HG02623 (cell line): ENCODE data around the gene CXXC1.
"Not testable (repeated sequence)": the region's sequence is repeated elsewhere in the genome, so short reads cannot be mapped to it uniquely, and the experiment has no call there.

Experiments
- ATAC-seq: cut with Tn5 transposase; IDR thresholded peaks from one replicate; pipeline ENCODE4 v1.9.1; 2021; ENCODE audit warnings: moderate library complexity; ENCODE audit not compliant: unreplicated experiment

CXXC1 gene

DNA sequence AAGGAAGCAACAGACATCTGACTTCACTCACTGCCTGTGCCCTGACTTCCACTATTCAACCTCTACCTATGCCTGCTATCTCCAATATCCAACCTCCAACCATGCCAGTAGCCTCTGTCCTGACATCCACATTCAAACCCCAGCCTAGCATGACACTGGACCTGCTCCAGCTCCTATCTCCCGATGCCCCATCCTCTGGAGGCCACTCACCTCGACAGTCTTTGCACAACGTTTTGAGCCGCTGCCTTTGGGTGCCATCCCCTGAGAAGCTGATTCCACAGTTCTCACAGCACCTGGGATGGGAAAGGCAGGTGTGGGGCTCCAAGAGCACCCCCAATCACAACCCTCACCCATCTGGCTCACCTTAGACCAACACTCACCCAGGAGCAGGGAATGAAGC, 11.0 kb downstream of the CXXC1 start:
- ATAC-seq: no peak

DNA sequence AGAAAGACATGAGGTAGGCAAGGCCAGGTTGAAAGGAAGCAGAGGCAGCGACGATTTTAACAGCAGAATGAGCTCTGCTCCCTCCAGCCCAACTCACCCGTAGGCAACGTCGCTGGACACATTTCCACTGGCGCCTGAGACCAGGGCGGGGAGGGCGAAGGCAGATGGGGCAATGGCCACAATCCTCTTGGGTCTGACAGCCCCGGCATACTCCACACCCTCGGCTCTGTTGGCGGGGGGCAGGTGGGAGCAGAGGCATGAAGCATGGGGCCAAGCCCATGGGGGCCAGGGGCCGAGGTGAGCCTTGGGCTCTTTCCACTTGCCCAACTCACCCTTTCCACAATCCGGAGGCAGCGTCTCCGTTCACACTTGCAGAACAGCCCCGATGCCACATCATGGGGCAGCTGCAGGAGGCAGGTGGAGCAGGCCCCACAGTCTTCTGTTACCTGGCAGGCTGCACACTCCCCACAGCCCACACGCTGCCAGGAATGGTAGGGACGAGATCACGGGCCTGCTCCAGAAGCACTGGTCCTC, 11.9 kb downstream of the CXXC1 start:
- no peak for ATAC-seq

DNA sequence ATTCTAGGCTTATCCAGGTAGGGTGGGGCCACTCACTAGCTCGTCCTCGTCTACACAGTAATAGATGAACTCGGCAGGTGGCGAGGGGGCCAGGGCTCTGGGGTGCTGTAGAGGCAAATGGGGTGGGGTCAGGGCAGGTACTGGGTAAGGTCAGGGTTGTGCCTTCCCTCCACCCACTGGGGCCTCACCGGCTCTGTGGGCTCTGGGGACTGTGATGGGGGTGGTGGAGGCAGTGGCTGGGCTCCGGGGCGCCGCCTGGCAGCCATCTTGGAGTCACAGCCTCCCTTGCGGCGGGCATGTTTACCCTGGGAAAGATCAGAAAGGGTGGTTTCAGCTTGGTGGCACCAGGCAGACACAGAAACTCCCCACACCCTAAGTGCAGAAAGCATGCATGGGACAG, 12.6 kb downstream of the CXXC1 start:
- no peak for ATAC-seq

DNA sequence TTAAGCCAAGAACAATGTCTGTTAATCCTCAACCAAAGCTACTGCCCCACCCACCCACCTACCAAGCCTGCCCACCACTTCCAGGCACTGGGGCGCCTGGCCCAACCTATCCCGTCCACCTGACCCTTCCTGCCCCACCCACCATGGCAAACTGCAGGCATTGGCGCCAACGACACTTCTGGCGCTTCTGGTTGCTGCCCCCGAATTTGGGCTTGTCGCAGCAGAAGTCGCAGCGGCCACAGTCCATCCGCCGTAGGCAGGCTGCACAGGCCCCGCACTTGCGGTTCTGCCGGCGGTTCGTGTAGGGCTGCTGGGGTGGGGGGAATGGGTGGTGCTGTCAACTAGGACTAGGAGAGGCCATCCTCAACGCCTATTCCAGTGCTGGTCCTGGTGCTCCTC, 13.4 kb downstream of the CXXC1 start:
- no peak for ATAC-seq

DNA sequence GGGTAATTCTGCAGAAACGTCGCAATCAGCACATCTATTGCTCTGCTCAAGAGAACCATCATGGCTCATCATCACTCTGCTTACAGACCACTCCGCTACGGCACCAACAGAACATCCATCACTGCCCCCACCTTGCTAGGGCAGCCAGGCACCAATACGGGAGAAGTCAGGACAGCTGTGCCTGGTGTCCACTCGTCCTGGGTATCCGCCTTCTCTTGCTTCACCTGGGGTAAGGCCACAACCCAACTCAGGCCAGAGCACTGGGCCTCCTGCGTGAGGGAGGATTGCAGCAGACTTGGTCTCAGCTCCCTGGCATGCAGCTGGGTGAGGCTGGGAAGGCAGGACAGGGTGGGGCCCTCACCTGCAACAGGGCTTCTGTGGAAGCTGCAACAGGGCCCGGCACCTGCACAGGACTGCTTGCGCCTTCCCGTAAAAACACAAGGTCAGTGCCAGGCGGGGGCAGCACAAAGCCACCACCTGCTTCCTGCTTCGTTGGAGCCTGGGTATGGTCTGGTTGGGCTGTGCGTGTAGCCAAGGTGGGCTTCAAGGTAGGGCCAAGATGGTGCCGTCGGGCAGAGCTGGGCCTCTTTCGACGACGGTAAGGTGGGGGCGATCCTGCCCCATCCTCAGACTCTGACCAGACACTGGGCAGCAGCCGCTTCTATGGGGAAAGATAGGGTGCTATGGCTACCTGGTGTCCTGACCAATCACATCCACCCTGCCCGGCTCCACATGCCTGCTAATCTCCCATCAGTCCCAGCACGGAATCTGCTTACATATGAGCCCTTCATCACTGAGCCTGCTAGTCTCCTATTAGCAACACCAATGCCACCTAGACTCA, 14.1 kb downstream of the CXXC1 start:
- no peak for ATAC-seq

DNA sequence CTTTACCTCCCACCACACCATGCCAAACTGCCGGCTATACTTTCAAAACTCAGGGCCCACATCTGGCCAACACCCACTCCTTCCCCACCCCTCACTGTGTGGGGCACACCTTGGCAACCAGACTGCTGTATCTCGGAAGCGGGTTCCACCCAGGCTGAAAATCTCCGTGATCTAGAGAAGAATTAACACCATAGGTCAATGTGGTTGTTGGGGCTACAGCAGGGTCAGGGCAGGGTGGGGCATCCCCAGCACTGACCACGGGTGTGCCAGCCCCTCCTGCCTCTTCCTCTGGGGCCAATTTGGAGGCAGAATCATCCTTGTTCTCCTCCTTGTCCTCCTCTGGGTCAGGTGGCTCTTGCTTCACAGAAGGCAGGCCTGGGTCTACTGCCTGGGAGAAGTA, 14.9 kb downstream of the CXXC1 start:
- no peak for ATAC-seq

DNA sequence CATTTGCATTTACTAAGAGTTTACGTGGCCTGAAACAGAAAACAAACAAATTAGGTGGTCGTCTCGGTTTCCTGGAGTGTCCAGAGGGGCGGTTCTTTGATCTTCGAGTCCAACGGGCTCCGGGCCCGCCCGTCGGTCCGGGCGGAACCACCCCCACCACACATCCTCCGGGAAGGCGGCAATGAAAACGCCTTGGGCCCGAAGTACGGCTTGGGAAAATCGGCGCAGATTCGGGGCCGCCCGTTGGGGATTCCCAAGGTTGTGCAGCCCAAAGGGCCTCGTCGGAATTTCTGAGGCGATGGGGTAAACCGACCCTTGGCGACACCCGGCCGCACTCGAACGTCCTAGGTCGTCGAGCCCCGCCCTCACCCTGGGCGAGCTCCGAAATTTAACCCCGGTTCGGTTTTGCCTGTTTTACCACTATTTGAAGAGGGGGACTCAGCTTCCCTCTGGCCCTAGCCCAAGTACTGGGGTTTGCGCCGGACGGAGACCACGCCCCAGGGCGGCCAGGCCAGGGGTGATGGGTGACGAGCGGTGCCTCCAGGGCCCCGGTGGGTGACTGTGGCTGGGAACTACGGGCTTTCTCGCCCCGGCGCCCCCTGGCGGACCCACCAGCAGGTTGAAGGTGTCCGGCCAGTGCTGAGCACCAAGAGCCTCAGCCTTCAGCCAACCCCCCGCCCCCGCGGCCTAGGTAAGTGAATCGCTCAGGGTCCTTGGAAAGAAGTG, 19.3 kb downstream of the CXXC1 start:
- peak; percentile 72 for ATAC-seq

DNA sequence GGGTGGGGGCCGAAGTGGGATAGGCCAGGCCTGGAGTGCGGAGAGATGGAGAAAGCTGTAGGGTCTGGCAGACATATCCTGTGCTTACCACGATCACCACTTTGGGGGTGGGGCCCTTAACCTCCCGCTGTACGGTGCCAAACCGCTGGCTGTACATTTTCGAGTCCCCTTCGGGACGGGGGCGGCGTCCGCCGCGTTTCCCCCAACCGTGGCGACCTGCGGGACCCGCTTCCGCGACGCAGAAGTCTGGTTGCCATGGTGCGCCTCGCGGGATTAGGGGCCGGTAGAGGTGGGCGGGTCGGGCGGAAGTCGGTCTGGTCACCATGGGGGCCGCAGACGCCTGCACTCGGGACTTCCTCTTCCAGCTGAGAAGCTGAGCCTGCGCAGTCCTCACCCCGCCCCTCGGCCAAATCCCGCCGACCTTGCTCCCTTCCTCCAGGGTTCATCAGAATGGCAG, 21.2 kb downstream of the CXXC1 start, which contains the start of gene CFAP53:
TSS of gene CFAP53 (minus strand) at position 248 of the 457 bp plus-strand sequence. CDS start at position 157, 91 bp downstream.
- peak; percentile 70 for ATAC-seq

DNA sequence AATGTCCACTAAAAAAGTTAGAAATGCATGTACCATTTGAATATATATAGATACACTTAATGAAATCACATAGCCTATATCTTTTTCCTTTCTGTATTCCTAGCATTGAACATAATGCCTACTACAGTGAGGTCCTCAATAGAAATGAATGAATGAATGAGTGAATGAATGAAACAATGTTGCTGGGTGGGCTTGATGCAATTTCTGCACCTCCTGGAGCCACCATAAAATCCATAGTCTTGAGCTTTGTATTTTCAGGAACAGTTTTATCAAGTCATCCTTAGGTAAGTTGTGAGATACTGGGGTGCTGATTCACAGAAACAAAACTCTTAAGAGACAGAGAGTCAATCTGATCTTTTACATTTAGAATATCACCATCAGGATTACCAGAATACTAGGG, 24.5 kb downstream of the CXXC1 start:
- no peak for ATAC-seq

DNA sequence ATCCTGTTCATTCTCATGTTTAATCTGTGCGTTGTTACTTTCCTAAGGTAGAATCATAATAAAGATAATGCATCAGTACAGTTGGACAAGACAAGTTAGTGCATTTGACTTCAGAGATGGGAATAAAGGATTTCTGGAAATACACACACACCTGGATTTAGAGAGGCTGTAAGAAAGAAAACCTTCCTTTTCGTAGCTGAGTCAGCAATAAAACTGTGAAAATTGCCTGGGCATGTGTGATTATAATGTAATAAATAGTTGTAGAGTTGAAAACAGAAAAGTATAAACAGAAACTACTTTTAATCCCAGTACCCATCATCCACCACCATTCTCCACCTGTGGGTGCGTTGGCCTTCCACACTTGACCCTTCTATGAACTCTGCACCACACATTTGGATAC, 36.6 kb downstream of the CXXC1 start:
- no peak for ATAC-seq

DNA sequence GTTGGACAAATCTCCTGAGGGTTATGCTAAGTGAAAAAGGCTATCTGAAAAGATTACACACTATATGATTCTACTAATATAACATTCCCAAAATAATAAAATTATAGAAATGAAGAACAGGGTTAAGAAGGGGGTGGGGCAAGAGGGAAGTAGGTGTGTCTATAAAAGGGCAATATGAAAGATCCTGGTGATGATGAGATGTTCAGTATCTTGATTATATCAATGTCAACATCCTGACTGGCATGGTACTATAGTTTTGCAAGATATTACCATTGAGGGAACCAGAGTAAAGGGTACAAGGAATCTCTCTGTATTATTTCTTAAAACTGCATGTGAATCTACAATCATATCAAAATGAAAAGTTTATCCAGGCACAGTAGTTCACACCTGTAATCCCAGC, 37.9 kb downstream of the CXXC1 start:
- no peak for ATAC-seq

DNA sequence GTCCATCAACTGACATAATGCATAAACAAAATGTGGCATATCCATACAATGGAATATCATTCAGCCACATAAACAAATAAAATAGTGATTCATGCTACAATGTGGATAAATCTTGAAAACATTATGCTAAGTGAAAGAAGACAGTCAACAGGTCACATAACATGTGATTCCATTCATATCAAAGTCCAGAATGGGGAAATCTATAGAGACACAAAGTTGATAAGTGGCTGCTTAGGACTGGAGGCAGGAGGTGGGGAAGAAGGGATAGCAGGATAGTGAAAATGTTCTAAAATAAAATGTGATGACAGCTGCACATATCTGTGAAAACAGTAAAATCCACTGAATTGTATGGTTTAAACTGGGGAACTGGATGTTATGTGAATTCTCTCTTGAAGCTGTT, 39.9 kb downstream of the CXXC1 start:
- ATAC-seq: no peak

DNA sequence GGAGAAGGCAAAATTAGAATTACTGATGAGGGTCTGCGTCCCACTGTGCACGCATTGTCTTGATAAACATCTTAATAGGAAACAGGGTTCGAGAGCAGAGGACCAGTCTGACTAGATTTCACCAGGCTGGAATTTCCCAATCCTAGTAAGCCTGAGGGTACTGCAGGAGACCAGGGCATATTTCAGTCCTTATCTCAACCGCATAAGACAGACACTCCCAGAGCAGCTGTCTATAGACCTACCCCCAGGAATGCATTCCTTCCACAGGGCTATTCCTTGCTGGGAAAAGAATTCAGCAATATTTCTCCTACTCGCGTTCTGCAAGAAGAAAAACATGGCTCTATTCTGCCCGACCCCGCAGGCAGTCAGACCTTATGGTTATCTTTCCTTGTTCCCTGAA, 45.7 kb downstream of the CXXC1 start:
- not testable (repeated sequence) for ATAC-seq

DNA sequence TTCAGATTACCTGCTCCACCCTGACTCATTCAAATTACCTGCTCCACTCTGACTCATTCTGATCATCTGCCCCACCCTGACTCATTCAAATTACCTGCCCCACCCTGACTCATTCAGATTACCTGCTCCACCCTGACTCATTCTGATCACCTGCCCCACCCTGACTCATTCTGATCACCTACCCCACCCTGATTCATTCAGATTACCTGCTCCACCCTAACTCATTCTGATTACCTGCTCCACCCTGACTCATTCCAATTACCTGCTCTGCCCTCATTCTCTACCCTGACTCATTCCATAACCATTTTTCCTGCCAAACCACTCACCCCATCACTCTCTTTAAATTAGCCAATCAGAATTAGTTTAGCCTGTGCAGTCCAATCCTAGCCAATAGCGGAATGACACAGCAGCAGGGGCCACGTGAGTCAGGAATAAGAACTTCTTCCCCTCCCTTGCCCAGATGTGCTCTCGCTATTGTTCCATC, 47.4 kb downstream of the CXXC1 start:
- no peak for ATAC-seq

DNA sequence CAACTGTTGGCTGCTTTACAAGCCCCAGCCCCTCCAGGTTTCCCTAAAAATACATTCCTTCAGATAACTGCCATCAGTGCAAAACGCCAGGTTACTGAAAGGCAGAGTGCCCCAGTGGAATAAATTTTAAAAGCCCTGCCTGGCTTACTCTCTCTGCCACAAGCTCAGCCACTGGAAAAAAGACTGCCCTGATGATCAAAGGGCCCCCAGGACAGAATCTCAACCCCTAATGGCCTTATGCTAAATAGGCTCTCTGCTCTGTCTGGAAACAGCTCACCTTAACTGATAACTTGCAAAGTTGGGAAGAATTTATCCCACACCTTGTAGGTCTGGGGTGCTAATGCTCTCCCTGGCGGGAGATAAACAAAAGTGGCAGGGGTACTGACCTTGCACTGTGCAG, 55.1 kb downstream of the CXXC1 start:
- ATAC-seq: no peak
